HG02852 (cell line): ENCODE results near the gene KMO.

Source experiments
- ATAC-seq: cut with Tn5 transposase; IDR thresholded peaks from one replicate; pipeline ENCODE4 v1.9.1; 2021; ENCODE audit warnings: mild to moderate bottlenecking, moderate library complexity; ENCODE audit not compliant: unreplicated experiment

Gene KMO

DNA sequence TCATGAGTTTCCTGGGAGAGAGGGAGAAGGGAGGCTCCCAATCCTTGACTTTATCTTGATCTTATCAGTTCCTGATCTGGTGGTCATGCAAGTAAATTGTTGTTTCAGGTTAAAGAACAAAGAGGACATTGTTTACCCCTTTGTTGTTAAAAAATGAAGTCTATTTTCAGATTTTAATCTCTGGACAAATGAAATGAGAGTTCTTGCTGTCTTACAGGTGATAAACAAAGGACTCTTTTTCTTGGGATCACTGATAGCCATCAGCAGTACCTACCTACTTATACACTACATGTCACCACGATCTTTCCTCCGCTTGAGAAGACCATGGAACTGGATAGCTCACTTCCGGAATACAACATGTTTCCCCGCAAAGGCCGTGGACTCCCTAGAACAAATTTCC, 59.6 kb downstream of the KMO start:
- no peak for ATAC-seq

DNA sequence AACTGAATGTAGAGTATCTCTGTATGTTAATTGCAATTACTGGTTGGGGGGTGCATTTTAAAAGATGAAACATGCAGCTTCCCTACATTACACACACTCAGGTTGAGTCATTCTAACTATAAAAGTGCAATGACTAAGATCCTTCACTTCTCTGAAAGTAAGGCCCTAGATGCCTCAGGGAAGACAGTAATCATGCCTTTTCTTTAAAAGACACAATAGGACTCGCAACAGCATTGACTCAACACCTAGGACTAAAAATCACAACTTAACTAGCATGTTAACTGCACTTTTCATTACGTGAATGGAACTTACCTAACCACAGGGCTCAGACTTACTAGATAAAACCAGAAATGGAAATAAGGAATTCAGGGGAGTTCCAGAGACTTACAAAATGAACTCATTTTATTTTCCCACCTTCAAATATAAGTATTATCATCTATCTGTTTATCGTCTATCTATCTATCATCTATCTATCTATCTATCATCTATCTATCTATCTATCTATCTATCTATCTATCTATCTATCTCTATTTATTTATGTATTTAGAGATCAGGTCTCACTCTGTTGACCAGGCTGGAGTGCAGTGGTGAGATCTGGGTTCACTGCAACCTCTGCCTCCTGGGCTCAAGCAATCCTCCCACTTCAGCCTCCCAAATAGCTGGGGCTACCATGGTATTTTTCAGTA, 60.2 kb downstream of the KMO start:
- ATAC-seq = peak; percentile 81

DNA sequence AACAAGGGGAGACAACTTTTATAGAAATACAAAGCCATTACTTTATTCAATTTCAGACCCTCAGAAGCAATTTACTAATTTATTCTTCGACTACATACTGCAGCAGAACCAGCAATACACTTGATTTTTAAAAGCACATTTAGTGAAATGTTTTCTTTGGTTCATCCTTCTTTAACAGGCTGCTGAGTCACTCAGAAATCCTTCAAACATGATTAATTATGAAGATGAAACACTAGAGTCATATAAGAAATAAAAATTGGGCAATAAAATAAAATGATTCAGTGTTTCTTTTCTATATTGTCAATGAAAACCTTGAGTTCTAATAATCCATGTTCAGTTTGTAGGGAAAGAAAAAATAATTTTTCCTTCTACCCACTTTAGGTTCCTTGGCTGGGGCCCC, 61.0 kb downstream of the KMO start:
- no peak for ATAC-seq

DNA sequence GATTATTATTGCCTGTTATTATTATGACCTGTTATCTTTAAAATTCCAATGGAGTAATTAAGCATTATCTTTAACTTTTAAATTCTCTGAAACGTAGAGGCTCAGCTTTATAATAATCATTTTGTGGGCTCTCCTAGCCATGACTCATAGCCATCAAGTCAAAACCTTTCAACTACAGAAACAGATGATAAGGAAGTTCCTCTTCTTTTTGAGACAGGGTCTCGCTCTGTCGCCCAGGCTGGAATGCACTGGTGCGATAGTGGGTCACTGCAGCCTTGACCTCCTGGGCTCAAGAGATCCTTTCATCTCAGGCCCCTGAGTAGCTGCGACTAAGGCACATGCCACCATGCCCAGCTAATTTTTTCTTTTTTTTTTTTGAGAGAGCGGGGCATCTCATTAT, 64.5 kb downstream of the KMO start:
- ATAC-seq = peak; percentile 31

DNA sequence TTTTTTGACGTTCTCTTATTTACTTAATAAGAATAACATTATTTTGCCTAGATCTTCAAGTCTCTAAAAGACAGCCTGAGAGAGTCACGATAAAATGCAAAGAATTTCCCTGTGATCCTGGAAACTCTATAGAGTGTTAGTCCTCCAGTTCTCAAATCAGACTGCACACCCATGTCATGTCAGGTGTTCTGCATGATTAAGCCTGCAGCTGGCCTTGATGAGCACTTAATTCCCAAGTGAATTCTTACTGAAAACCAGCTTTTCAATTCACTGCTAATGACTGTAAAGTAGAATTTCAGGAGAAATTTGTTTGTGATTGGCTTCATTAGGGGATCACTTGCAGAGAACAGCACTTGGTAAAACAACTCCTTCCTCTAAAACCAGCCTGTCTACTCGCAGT, 66.1 kb downstream of the KMO start:
- no peak for ATAC-seq

DNA sequence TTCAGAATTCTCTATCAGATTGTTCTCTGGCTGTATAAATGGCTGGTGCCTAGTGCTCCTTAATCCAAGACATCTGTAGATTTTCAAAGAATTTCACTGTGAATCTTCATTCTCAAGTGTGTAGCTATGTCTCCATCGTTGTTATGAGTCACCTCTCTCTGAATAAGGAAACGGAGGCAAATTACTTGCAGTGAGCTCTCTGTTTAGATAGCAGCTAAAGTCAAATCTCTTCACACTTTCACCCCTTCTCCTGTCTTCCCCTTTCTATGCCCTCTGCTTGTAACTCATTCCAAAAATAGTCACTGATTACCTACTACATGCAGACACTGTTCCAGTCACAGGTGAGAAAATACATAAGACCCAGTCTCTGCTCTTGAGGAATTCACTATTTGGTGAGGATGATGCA, 68.3 kb downstream of the KMO start:
- peak; percentile 83 for ATAC-seq

DNA sequence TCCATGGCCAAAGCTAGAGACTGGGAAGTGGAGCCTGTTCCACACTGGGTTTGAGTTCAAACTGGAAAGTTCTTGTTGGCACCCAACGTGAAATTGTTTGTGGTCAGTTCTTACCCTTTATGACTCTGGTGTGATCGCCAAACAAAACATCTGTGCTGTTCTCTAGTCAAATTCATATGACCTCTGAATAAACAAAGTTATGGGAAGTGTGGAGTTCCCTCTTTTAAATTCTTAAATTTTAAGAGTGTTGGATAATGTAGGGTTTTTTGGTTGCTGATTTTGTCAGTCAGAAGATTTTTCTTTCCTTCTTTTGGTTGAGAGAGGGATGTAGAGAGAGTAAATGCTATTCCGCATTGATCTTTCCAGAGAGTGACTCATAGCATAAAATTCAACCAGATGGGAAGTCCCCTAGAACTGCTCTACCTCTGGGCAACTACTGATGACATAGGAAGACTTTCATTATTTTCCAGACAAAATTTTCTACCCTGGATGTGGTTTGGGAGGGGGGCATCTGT, 71.6 kb downstream of the KMO start:
- no peak for ATAC-seq

DNA sequence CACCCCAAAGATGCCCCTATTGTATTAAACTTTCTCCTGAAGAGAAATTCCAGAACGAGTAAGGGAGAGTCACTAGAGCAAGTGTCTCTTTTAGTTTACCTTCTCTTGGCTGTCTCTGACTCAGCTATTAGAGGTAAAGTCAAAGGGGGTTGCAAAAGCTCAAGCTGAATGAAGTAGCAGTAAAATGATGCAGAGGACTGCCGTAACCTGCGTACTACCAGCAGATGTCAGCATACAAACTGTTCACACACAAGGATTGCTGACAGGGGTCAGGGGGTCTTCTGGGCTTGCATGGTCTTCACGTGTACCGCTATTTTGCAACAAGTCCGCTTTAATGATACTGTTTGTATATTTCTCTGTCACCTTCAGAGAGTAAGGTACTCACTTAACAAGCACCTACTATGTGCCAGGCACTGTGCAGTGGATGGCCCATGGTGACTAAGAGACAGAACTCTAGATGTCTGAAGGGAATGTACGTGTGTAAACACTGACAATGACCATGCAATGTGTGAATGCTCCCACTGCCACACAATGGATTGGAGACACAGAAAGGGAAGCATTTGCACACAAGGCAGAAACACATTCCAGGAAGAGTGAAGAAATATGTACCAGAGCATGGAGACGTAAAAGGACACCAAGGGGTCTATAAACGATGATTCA, 73.1 kb downstream of the KMO start:
- no peak for ATAC-seq

DNA sequence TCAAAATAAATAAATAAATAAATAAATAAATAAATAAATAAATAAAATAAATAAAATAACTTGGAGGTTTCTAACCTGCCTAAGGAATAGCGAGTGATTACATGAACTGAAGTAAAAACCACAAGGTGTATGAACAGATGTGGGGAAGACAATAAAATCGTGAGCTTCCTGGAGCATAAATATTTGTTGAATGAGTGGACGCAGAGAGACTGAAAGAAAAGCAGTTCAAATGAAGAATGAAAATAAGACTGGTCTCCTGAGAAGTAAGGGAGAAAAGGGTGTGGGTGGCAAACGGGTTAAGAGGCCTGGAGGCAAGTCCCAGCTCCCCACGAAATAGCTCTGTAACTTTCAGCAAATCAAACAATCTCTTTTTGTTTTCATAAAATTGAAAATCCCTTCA, 74.4 kb downstream of the KMO start:
- no peak for ATAC-seq

DNA sequence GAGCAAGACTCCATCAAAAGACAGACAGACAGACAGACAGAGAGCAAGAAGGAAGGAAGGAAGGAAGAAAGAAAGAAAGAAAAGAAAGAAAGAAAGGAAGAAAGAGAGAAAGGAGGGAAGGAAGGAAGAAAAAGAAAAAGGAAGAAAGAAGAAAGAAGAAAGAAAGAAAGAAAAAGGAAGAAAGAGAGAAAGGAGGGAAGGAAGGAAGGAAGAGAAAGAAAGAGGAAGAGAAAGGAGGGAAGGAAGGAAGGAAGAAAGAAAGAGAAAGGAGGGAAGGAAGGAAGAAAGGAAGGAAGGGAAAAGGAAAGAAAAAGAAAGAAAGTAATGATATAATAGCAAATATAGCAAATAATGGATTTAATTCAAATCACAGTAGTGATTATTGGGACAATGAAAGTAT, 75.3 kb downstream of the KMO start:
- no peak for ATAC-seq

DNA sequence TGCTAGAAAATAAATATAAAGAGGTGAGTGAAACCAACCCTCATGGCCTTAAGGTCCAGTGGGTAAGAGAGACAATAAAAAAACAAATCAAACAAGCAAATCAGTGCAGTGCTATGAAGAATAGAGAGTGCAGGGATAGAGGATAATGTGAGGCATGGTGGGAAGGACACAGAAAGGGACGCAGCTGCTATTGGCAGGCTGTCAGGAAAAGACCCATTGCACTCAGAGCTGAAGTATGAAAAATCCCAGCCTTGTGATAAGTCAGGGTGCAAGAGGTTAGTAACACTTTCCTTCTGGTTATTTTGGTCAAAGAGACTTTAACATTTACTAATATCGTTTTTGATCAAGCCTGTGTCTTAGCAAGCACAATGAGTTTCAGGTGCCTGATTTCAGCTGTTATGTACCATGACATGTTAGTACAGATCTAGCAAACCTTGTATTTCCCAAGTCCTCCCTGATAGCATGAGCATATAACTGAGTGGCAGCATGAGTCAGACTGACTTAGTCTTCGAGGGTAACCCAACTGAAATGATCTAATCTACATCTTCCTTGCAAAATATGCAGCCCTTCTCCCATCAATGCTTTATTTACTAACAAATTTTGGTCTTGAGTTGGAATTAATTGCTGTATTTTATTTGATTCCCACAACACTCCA, 76.3 kb downstream of the KMO start:
- ATAC-seq = peak; percentile 38

DNA sequence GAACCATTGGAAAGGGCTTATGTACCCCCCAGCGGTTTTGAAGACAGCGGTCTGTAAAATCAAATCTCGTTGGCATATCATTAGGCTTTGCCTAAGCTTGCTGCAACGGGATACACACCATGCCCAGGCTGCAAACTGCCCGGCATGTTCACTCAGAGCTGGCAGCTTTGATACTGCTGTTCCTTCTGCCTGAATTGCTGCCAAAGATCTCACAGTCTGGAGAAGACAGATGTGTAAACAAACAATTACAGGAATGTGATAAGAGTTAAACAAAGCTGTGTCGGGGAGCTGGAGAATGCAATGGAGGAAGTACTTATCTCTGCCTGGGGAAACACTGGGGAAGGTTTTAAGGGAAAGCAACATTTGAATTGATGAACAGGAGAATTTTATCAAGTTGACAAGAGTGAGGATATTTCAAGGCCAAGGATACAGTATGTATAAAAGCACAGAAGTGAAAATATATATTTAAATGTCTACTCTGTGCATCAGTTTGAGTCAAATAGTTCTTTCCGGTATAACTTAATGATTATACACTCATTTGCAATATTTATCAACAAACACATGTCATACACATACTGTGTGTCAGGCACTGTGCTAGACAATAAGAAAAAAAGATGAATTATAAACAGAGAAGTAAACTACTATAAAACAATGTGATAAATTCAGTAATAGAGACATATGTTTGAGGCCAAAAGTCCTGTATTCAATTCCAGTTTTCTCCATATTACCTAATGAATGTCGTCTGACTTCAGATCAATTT, 78.1 kb downstream of the KMO start:
- no peak for ATAC-seq

DNA sequence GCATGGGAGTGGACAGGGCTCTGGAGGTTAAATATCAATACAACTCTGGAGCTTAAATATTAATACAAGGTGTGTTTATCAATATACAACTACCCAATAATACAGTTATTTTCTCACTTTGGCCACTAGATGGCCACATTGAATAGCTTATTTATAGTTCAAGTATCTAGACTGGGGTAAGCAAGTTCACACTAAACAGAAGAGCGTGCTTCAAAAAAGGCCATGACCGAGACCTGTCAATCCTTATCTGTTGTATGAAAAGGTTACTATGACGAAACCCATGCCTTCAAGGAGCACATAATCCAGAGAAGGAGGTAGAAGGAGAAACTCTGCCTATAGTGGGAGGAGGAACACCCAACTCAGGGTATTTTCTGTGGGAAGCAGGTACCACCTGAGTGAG, 78.9 kb downstream of the KMO start:
- peak; percentile 83 for ATAC-seq

DNA sequence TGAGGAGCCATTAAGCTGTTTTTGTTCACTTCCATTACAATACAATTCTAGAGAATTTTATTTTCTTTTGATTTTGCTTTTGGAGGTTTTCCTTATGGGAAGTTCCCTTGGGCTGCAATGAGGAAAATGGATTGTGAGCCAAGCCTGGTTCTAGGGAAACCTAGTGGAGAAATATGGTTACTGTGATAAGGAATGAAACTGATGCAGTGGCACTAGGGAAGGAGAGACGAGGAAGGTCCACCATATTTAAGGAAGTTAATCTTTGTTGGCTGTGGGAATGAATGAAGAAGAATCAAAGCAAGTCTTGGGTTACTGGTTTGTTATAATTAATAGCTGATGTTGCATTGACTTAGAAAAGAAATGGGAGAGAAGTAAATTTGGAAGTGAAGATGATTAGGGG, 79.6 kb downstream of the KMO start:
- no peak for ATAC-seq

DNA sequence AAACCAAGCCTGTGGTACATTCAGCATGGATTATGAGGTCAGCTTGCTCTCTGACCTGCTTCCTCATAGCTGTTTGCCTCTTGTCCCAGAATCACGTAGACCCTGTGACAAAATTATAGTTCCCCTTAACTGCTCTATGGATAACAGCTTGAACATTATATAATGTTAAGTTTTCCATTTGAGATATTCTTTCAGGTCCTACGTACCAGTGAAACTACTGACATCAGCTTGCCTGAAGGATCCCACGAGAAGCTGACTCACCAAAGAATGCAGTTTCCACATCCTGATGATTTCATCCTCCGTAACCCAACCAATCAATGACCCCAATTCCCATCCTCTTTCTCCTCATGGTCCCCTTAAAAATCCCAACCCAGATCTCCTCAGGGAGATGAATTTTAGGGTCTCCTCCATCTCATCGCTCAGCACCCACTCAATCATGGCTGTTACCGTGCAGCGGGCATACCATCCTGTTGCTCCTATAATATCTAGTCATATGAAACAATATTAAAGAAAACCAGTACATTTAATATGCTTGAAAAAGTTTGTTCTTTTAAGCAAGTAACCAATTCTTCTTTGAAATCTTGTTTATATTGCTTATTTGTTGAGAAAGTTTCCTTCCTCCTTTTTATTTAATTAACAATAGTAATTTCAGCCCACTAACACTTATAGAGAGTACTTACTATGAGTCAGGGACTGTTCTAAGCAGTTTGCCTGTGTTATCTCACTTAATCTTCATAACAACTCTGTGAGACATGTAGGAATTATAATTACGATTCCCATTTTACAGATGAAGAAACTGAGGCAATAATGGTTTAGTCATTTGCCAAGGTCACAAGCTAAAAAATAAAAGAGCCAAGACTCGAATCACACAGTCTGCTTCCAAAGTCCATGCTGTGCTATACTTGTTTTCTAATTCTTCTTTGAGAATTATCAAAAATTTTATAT, 80.6 kb downstream of the KMO start:
- ATAC-seq = no peak

DNA sequence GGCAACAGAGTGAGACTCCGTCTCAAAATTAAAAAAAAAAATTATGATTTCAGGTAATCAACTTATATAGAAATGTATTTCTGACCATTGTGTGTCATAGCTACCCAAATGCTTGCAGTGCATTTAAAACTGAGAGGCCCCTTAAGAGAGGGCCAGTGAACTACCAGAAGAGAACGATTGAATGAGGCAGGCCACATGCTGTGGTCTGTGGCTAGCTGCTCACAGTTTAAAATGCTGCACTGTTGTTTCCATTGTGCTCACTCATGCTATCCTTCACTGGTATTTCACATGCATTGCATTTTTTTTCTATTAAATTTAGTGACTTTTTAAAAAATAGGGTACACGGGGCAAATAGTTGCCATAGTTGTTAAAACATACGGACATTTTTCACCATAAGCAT, 82.0 kb downstream of the KMO start:
- ATAC-seq = no peak

DNA sequence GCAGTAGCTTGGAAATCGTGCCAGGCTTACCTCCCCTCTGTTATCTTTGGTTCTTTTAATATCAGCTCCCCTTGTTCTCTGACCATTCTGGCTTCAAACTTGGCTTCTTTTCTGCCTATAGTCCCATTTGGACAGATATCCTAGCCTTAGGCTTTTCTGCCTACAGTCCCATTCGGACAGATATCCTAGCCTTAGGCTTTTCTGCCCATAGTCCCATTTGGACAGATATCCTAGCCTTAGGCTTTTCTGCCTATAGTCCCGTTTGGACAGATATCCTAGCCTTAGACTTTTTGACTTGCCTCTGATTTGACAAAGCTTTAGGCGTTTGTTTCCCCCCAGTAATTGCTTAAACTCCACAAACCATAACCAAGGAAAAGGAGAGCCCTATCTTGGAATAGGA, 82.4 kb downstream of the KMO start:
- ATAC-seq = no peak

DNA sequence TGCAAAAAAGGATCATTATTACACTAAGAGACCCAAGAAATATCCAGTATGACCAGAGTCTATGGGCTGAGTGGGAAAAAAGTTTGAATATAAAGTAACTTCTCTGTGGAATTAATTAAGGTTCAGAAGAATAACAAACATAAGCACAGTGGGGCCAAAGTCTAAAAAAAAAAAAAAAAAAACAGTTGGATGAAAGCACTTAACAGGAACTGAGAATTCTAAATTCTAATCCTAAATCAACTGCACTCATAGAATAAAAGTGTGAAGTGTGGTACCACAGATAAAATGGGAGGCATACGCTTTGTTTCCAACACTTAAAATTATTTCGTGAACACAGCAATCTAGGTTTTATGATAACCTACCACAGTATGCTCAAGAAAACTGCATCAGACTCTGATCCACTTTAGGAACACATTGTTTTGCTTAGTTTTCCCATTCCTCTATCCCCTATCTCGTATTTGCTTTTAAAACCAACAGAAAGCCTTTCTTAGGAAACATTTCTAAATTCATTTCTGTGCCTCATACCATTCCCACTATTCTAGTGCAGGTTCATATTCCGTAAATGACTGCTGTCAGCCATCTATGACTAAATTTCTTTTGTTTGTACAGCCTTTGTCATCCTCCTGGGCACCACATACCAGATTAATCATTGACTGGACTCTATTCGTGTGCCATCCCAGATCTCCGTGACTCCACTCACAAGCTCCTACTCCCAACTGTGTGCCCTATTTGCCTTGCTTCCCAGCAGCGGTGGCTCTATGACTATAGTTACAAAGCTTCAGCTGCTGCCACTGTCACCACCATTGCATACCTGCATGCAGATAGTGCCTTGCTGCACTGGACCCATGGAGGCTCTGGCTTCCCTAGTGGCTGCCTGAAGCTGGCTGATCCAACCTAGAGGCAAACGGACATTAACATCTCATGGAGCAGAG, 83.1 kb downstream of the KMO start:
- no peak for ATAC-seq

DNA sequence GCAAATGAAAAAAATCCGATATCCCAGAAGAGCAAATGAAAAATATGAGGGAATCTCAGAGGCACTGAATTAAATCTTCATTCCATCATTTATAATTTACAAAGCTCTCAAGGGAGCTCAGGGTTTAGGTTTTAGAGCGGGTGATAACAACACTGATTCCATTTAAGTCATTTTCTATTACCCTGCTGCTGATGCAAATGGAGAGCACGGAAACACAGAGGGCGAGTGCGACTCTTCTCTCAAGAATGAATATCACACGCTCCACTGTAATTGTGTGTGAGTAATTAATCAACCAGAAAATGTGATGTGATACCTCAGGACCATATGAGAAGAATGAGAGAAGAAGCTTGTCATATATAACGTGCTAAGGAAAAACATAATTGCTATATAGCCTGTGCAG, 85.2 kb downstream of the KMO start:
- ATAC-seq = no peak
